ENCODE data around the gene USP54. TPM values are rescaled to one million over a fixed set of nuclear protein-coding genes. Genes with fewer than 3 reads are reported as not detected.
"Not testable (repeated sequence)": the region's sequence is repeated elsewhere in the genome, so short reads cannot be mapped to it uniquely, and the experiment has no call there.

USP54 gene
- total RNA-seq, 1 donor from 2014 or later: 13.7 TPM

- no peak overlapping the region for H3K4me3 ChIP-seq (ENCODE audit: low read depth, low read length)
- no peak for TF ChIP-seq CTCF (conservative IDR thresholded peaks at IDR 0.05; ENCODE audit: low read depth, low read length)
- DNase-seq (ENCODE audit: low read depth): no peak
Measured at GRCh38 chr10:73588656-73589055, 2.5 kb downstream of the USP54 start.

GRCh38 chr10:73586583-73586984 lies 4.6 kb downstream of the USP54 start:
- no peak for TF ChIP-seq CTCF (conservative IDR thresholded peaks at IDR 0.05; ENCODE audit: low read depth, low read length)
- no peak overlapping the region for H3K4me3 ChIP-seq (ENCODE audit: low read depth, low read length)
- DNase-seq (ENCODE audit: low read depth): no peak

GRCh38 chr10:73585327-73585726 lies 5.8 kb downstream of the USP54 start:
- no peak for DNase-seq (ENCODE audit: low read depth)
- TF ChIP-seq CTCF (conservative IDR thresholded peaks at IDR 0.05; ENCODE audit: low read depth, low read length): no peak
- no peak overlapping the region for H3K4me3 ChIP-seq (ENCODE audit: low read depth, low read length)

GRCh38 chr10:73584737-73585136 lies 6.4 kb downstream of the USP54 start:
- DNase-seq (ENCODE audit: low read depth): no peak
- no peak overlapping the region for H3K4me3 ChIP-seq (ENCODE audit: low read depth, low read length)
- TF ChIP-seq CTCF (conservative IDR thresholded peaks at IDR 0.05; ENCODE audit: low read depth, low read length): no peak

- TF ChIP-seq CTCF (conservative IDR thresholded peaks at IDR 0.05; ENCODE audit: low read depth, low read length): no peak
- DNase-seq (ENCODE audit: low read depth): no peak
- no peak overlapping the region for H3K4me3 ChIP-seq (ENCODE audit: low read depth, low read length)
Measured at GRCh38 chr10:73581918-73582317, 9.2 kb downstream of the USP54 start.

GRCh38 chr10:73578927-73579326 lies 12.2 kb downstream of the USP54 start:
- DNase-seq (ENCODE audit: low read depth): not testable (repeated sequence)

GRCh38 chr10:73577788-73578187 lies 13.4 kb downstream of the USP54 start:
- H3K4me3 ChIP-seq (ENCODE audit: low read depth, low read length): no peak overlapping the region
- TF ChIP-seq CTCF (conservative IDR thresholded peaks at IDR 0.05; ENCODE audit: low read depth, low read length): no peak
- DNase-seq (ENCODE audit: low read depth): no peak

More at GRCh38 chr10:73578927-73579326, 12.2 kb downstream of the USP54 start:
- H3K4me3 ChIP-seq (ENCODE audit: low read depth, low read length): not testable (repeated sequence)
